MCF 10A (cell line): ENCODE results near the gene DHRS9. TPM values are rescaled to one million over a fixed set of nuclear protein-coding genes. Genes with fewer than 3 reads are reported as not detected.

Experiments
- BruUV-seq: library from RNA; stranded (reverse); fragments of 400-500 nt; replicated peaks from 2 replicates; lab custom pipeline; 2021; lab: Mats Ljungman, UMichigan
- CTCF ChIA-PET: fragments of 300-600 bp; sonication (Branson Sonifier 250); formaldehyde crosslinking; extraction: SDS; loops from one replicate; lab custom pipeline; 2021; ENCODE audit warnings: antibody characterized with exemption, inconsistent platforms; lab: Yijun Ruan, JAX
- POLR2A ChIA-PET: fragments of 300-600, 350-650 bp; sonication (Branson Sonifier 250); formaldehyde crosslinking; extraction: SDS; loops from one replicate; lab custom pipeline; 2020; ENCODE audit warnings: antibody characterized with exemption, inconsistent platforms; lab: Yijun Ruan, JAX
- DNase-seq: peaks from one replicate; pipeline ENCODE4 v3.0.0-alpha.2; 2018; ENCODE audit not compliant: unreplicated experiment
- H3K27ac Mint-ChIP-seq: one replicate; pipeline ENCODE4 v1.8.0; 2022; ENCODE audit warnings: mild to moderate bottlenecking, low read depth, mixed read lengths; ENCODE audit not compliant: unreplicated experiment
- H3K27me3 Mint-ChIP-seq: one replicate; pipeline ENCODE4 v1.8.0; 2022; ENCODE audit warnings: mixed read lengths; ENCODE audit not compliant: insufficient read depth, unreplicated experiment
- H3K36me3 Mint-ChIP-seq: one replicate; pipeline ENCODE4 v1.8.0; 2022; ENCODE audit warnings: mild to moderate bottlenecking, moderate library complexity, mixed read lengths; ENCODE audit not compliant: insufficient read depth, unreplicated experiment
- H3K4me1 Mint-ChIP-seq: one replicate; pipeline ENCODE4 v1.8.0; 2022; ENCODE audit warnings: mixed read lengths; ENCODE audit not compliant: insufficient read depth, unreplicated experiment
- H3K4me3 Mint-ChIP-seq: one replicate; pipeline ENCODE4 v1.8.0; 2022; ENCODE audit warnings: mild to moderate bottlenecking, moderate library complexity, mixed read lengths; ENCODE audit not compliant: unreplicated experiment
- H3K9me3 Mint-ChIP-seq: one replicate; pipeline ENCODE4 v1.8.0; 2022; ENCODE audit warnings: mixed read lengths; ENCODE audit not compliant: unreplicated experiment
- CTCF ChIP-seq: fragments of 200-600 bp; IDR thresholded peaks from one replicate; pipeline ENCODE4 v1.8.0; 2022; ENCODE audit warnings: antibody characterized with exemption, mild to moderate bottlenecking; ENCODE audit not compliant: unreplicated experiment
- intact Hi-C: fragments of 100-400 bp; cut with micrococcal nuclease; formaldehyde crosslinking; loops from 2 replicates; pipeline ENCODE4 v1.14.1; 2022
- total RNA-seq: library from RNA; stranded (reverse); gene quantifications from 2 replicates; pipeline ENCODE4 v1.2.3, GENCODE V29; 2022

The DHRS9 gene
- total RNA-seq, 1 experiment from 2014 or later, result 0.21 TPM

GRCh38 chr2:169094676-169095075 lies 25.3 kb downstream of the DHRS9 start:
- no TSS peak for BruUV-seq
- Mint-ChIP-seq H3K4me1 (peaks cover 45% of the 10 kb centered on the region), H3K27ac (no peak overlapping the region), H3K36me3 (no peaks in the 10 kb centered on the region), H3K4me3 (no peak overlapping the region), H3K27me3 (no peaks in the 10 kb centered on the region), H3K9me3 (no peaks in the 10 kb centered on the region)
- intact Hi-C loops, result no loop called here
- no peak for TF ChIP-seq CTCF
- ChIA-PET POLR2A (interaction anchor here (0.7 to 3.3 kb wide), 8 partner anchors 9 to 103 kb away, joined by 3 to 27 read pairs (median 8); partner anchors contain the start of gene DHRS9), CTCF (interaction anchor here (0.8 to 2.5 kb wide), 6 partner anchors 11 to 303 kb away, joined by 3 to 19 read pairs (median 4); no protein-coding TSS in a partner anchor)
- no peak for DNase-seq

GRCh38 chr2:169095621-169096105 lies 26.3 kb downstream of the DHRS9 start:
- DNase-seq, result peak; percentile 99
- Mint-ChIP-seq H3K27me3 (no peaks in the 10 kb centered on the region), H3K27ac (peak overlapping the region; percentile 3), H3K9me3 (no peaks in the 10 kb centered on the region), H3K4me3 (peak overlapping the region; percentile 52), H3K36me3 (no peaks in the 10 kb centered on the region), H3K4me1 (peaks cover 45% of the 10 kb centered on the region)
- BruUV-seq, result no TSS peak
- intact Hi-C loops, result no loop called here
- ChIA-PET POLR2A (interaction anchor here (0.5 to 2.9 kb wide), 10 partner anchors 20 to 344 kb away, joined by 3 to 27 read pairs (median 5); partner anchors contain the start of gene DHRS9), CTCF (interaction anchor here (0.6 to 5.0 kb wide), 8 partner anchors 10 to 497 kb away, joined by 3 to 49 read pairs (median 3); no protein-coding TSS in a partner anchor)
- TF ChIP-seq CTCF, result no peak

GRCh38 chr2:169104848-169105247 lies 35.5 kb downstream of the DHRS9 start:
- no peaks in the 10 kb centered on the region for H3K9me3 Mint-ChIP-seq
- POLR2A ChIA-PET, result no interaction called here
- no peak for TF ChIP-seq CTCF
- no peak for DNase-seq
- H3K27me3 Mint-ChIP-seq, result no peaks in the 10 kb centered on the region
- no TSS peak for BruUV-seq
- H3K36me3 Mint-ChIP-seq, result no peaks in the 10 kb centered on the region
- H3K4me3 Mint-ChIP-seq, result no peak overlapping the region
- intact Hi-C loops, result no loop called here
- no peak overlapping the region for H3K27ac Mint-ChIP-seq
- CTCF ChIA-PET, result interaction anchor here (0.6 kb wide), 1 partner anchor 346 kb away, joined by 3 read pairs; no protein-coding TSS in a partner anchor
- H3K4me1 Mint-ChIP-seq, result no peaks in the 10 kb centered on the region

GRCh38 chr2:169105476-169105875 lies 36.1 kb downstream of the DHRS9 start:
- ChIA-PET POLR2A (no interaction called here), CTCF (interaction anchor here (0.5 to 1.2 kb wide), 5 partner anchors 10 to 946 kb away, joined by 3 to 5 read pairs (median 3); no protein-coding TSS in a partner anchor)
- DNase-seq, result no peak
- H3K36me3 Mint-ChIP-seq, result no peaks in the 10 kb centered on the region
- no peaks in the 10 kb centered on the region for H3K9me3 Mint-ChIP-seq
- H3K4me1 Mint-ChIP-seq, result no peaks in the 10 kb centered on the region
- H3K4me3 Mint-ChIP-seq, result no peak overlapping the region
- BruUV-seq, result no TSS peak
- no peak for TF ChIP-seq CTCF
- H3K27me3 Mint-ChIP-seq, result no peaks in the 10 kb centered on the region
- H3K27ac Mint-ChIP-seq, result no peak overlapping the region
- intact Hi-C loops, result no loop called here
